HL-60 (cell line): ENCODE data around the gene STARD10.

ENCODE experiments used
- GABPA ChIP-seq: IDR thresholded peaks from 2 replicates; pipeline ENCODE4 v1.6.1; 2012; ENCODE audit warnings: low read depth
- POLR2AphosphoS5 ChIP-seq: IDR thresholded peaks from 2 replicates; pipeline ENCODE4 v1.6.1; 2012; ENCODE audit warnings: low read depth
- SPI1 ChIP-seq: IDR thresholded peaks from 2 replicates; pipeline ENCODE4 v1.6.1; 2012; ENCODE audit warnings: low read depth, mild to moderate bottlenecking, borderline replicate concordance
- TF ChIP-seq, protein P1 (sequence below): IDR thresholded peaks from one replicate; pipeline ENCODE4 v1.5.1; 2011; ENCODE audit warnings: low read length, control low read depth, inconsistent platforms; ENCODE audit not compliant: insufficient read depth
- TF ChIP-seq, protein P2 (sequence below): IDR thresholded peaks from 2 replicates; pipeline ENCODE4 v1.6.1; 2012; ENCODE audit warnings: low read depth; ENCODE audit not compliant: insufficient replicate concordance

DNA sequence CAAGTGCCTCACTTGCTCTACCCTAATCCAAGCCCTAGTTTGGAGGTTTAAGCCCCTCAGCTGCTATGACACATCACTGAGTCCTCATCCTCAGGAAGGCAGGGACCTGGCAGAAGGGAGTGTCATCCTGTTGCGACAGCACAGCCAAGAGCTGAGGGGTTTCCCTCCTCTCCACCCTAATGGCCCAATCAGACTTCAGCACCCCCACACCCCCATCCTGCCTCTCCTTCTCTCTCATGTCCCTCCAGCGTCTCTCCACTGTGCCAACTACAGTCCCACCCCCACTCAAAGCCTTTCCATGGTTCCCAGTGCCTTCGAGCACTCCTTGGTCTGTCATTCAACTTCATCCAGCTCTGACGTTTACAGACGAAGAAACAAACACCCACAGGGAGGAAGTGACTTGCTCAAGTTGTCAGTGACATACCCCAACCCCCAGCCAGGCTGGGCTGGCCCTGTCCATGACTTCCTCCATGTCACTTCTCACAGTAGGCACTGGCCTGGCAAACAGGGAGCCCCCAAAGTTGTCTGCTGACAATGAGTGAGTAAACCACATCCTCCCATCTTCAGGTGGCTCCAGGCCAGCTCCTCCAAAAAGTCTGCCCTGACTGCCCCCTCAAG, 57.3 kb downstream of the STARD10 start:
- TF ChIP-seq, protein P1, sequence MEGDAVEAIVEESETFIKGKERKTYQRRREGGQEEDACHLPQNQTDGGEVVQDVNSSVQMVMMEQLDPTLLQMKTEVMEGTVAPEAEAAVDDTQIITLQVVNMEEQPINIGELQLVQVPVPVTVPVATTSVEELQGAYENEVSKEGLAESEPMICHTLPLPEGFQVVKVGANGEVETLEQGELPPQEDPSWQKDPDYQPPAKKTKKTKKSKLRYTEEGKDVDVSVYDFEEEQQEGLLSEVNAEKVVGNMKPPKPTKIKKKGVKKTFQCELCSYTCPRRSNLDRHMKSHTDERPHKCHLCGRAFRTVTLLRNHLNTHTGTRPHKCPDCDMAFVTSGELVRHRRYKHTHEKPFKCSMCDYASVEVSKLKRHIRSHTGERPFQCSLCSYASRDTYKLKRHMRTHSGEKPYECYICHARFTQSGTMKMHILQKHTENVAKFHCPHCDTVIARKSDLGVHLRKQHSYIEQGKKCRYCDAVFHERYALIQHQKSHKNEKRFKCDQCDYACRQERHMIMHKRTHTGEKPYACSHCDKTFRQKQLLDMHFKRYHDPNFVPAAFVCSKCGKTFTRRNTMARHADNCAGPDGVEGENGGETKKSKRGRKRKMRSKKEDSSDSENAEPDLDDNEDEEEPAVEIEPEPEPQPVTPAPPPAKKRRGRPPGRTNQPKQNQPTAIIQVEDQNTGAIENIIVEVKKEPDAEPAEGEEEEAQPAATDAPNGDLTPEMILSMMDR: no peak
- TF ChIP-seq POLR2AphosphoS5 (peak; percentile 50), GABPA (peak; percentile 59), SPI1 (peak; percentile 99)
- TF ChIP-seq, protein P2, sequence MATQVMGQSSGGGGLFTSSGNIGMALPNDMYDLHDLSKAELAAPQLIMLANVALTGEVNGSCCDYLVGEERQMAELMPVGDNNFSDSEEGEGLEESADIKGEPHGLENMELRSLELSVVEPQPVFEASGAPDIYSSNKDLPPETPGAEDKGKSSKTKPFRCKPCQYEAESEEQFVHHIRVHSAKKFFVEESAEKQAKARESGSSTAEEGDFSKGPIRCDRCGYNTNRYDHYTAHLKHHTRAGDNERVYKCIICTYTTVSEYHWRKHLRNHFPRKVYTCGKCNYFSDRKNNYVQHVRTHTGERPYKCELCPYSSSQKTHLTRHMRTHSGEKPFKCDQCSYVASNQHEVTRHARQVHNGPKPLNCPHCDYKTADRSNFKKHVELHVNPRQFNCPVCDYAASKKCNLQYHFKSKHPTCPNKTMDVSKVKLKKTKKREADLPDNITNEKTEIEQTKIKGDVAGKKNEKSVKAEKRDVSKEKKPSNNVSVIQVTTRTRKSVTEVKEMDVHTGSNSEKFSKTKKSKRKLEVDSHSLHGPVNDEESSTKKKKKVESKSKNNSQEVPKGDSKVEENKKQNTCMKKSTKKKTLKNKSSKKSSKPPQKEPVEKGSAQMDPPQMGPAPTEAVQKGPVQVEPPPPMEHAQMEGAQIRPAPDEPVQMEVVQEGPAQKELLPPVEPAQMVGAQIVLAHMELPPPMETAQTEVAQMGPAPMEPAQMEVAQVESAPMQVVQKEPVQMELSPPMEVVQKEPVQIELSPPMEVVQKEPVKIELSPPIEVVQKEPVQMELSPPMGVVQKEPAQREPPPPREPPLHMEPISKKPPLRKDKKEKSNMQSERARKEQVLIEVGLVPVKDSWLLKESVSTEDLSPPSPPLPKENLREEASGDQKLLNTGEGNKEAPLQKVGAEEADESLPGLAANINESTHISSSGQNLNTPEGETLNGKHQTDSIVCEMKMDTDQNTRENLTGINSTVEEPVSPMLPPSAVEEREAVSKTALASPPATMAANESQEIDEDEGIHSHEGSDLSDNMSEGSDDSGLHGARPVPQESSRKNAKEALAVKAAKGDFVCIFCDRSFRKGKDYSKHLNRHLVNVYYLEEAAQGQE: no peak
